Measurements from ENCODE around the gene SLC9A1. TPM values are rescaled to one million over a fixed set of nuclear protein-coding genes. Genes with fewer than 3 reads are reported as not detected.

Gene SLC9A1
- total and polyA plus RNA-seq, 2 of the 8 experiments (the other 6 are each of a cell fraction or from before 2014, with no cell fraction given) = 11.3 to 25.1 TPM

GRCh38 chr1:27150641-27151040, 4.3 kb downstream of the SLC9A1 start:
- ChIA-PET CTCF (ENCODE audit: partially characterized antibody) (interaction anchor here (0.9 to 11.0 kb wide), 8 partner anchors 12 to 457 kb away, joined by 3 to 151 read pairs (median 4); no protein-coding TSS in a partner anchor), POLR2A (ENCODE audit: partially characterized antibody) (interaction anchor here (2.1 to 14.6 kb wide), 2 partner anchors 11 to 111 kb away, joined by 5 to 257 read pairs; no protein-coding TSS in a partner anchor)
- Histone ChIP-seq H3K27me3 (replicated peaks in 1 of 4; ENCODE audit: control insufficient read depth in 3 of 4, extremely low read depth in 1 of 4, insufficient read depth in 3 of 4, low read length in 3 of 4) (no peaks in the 10 kb centered on the region; a peak in 1 of 7 replicates), H2BK20ac (ENCODE audit: low read length) (no peak overlapping the region), H3K79me2 (ENCODE audit: control insufficient read depth in 1 of 2, insufficient read depth in 2 of 2, low read length in 2 of 2) (peaks cover 0 to 41% of the 10 kb centered on the region in 2 experiments; a peak in 3 of 4 replicates), H4K20me1 (replicated peaks in 1 of 2; ENCODE audit: control insufficient read depth in 1 of 2, insufficient read depth in 2 of 2, low read length in 2 of 2) (peaks cover 0 to 11% of the 10 kb centered on the region in 2 experiments), H3K4me3 (ENCODE audit: extremely low read depth in 1 of 4, insufficient read depth in 2 of 4, low read depth in 3 of 4, low read length in 4 of 4) (no peak overlapping the region), H3K9me3 (ENCODE audit: insufficient read depth in 2 of 2, low read depth in 1 of 2, low read length in 1 of 2) (no peaks in the 10 kb centered on the region), H3K4me1 (replicated peaks in 1 of 4; ENCODE audit: control insufficient read depth in 3 of 4, insufficient read depth in 4 of 4, low read length in 3 of 4) (peaks cover 2 to 18% (median 12%) of the 10 kb centered on the region in 4 experiments), H3K18ac (ENCODE audit: extremely low read depth, low read length) (no peak overlapping the region), H2AFZ (ENCODE audit: low read length) (no peak overlapping the region), H2BK12ac (ENCODE audit: low read depth, low read length) (no peak overlapping the region), H3K23me2 (ENCODE audit: low read depth, low read length) (peaks cover 3% of the 10 kb centered on the region; the same call in 1 of the 2 replicates), H4K5ac (ENCODE audit: insufficient read length, low read depth, low read length) (no peak overlapping the region), H3K4ac (replicated peaks; ENCODE audit: insufficient read length, low read depth, low read length) (no peak overlapping the region), H3K36me3 (ENCODE audit: control insufficient read depth in 2 of 4, insufficient read depth in 4 of 4, low read length in 3 of 4) (peaks cover 0 to 2% (median 0%) of the 10 kb centered on the region in 4 experiments; a peak in 2 of 8 replicates), H2BK15ac (ENCODE audit: low read length) (no peak overlapping the region), H2AK5ac (ENCODE audit: low read depth, low read length) (no peak overlapping the region), H3K27ac (ENCODE audit: low read depth, low read length) (no peak overlapping the region), H3K23ac (ENCODE audit: insufficient read length) (no peak overlapping the region), H3K9ac (replicated peaks in 1 of 4; ENCODE audit: extremely low read depth in 1 of 4, low read depth in 3 of 4, low read length in 3 of 4) (no peak overlapping the region), H4K91ac (replicated peaks; ENCODE audit: insufficient read length, low read length) (no peak overlapping the region), H2BK5ac (ENCODE audit: low read depth, low read length) (no peak overlapping the region), H3K4me2 (ENCODE audit: insufficient read depth in 1 of 2, low read depth in 2 of 2, low read length in 2 of 2) (no peak overlapping the region), H3K14ac (ENCODE audit: insufficient read length) (no peak overlapping the region), H3K56ac (replicated peaks; ENCODE audit: insufficient read length, low read depth, low read length) (no peak overlapping the region), H4K8ac (ENCODE audit: extremely low read depth, insufficient read depth, low read length) (no peak overlapping the region), H2BK120ac (replicated peaks; ENCODE audit: low read depth, low read length) (no peak overlapping the region), H3K79me1 (ENCODE audit: low read depth, low read length) (peaks cover 23% of the 10 kb centered on the region)
- no peak for DNase-seq (ENCODE audit: low read depth in 1 of 2, low spot score in 2 of 2)
- 84% methylated on average over 3 of the region's 3 CpGs; no CpG with 5 or more reads in 1 of the 2 experiments for WGBS, 2 experiments (ENCODE audit: extremely low coverage in 1 of 2, insufficient coverage in 1 of 2, insufficient read length in 1 of 2, insufficient replicate concordance in 2 of 2, low coverage in 1 of 2, low lambda C conversion rate in 2 of 2, missing lambda C conversion rate in 1 of 2)
- no peak for FAIRE-seq
- TF ChIP-seq BCL11A (IDR thresholded peaks at IDR 0.05; ENCODE audit: low read depth in 2 of 2, low read length in 2 of 2) (no peak), TCF12 (IDR thresholded peaks at IDR 0.05; ENCODE audit: low read depth, low read length) (no peak), CTBP2 (IDR thresholded peaks at IDR 0.05; ENCODE audit: borderline replicate concordance, insufficient read depth, insufficient read length, low read length) (no peak), TAF7 (optimal IDR thresholded peaks at IDR 0.05; ENCODE audit: borderline replicate concordance, low read depth, low read length) (no peak), BACH1 (IDR thresholded peaks at IDR 0.05; ENCODE audit: low read length) (no peak), HDAC6 (IDR thresholded peaks at IDR 0.05; ENCODE audit: low read depth, low read length) (no peak), MAX (IDR thresholded peaks at IDR 0.05) (no peak), RNF2 (IDR thresholded peaks at IDR 0.05; ENCODE audit: borderline replicate concordance, low read depth, low read length, missing control alignments, poor library complexity, severe bottlenecking) (no peak), ATF2 (IDR thresholded peaks at IDR 0.05; ENCODE audit: low read length) (no peak), POU5F1 (IDR thresholded peaks at IDR 0.05; ENCODE audit: low read depth, low read length) (no peak), ASH2L (IDR thresholded peaks at IDR 0.05; ENCODE audit: low read length) (no peak), MAFK (IDR thresholded peaks at IDR 0.05; ENCODE audit: low read depth, low read length) (no peak)

All from H1 (cell line).